LoVo (cell line): Measurements from ENCODE around the gene FER.
"Not testable (repeated sequence)": the region's sequence is repeated elsewhere in the genome, so short reads cannot be mapped to it uniquely, and the experiment has no call there.

Source experiments
- DNase-seq: peaks from one replicate; pipeline ENCODE4 v3.0.0-alpha.2; 2016; ENCODE audit warnings: low spot score

Gene FER

GRCh38 chr5:108957333-108957732, 209.6 kb downstream of the FER start:
- DNase-seq, result no peak

- no peak for DNase-seq
These were observed 219.2 kb downstream of the FER start for GRCh38 chr5:108966910-108967309.

GRCh38 chr5:108974594-108974993, 226.9 kb downstream of the FER start:
- DNase-seq, result no peak

- no peak for DNase-seq
These were observed 228.0 kb downstream of the FER start for GRCh38 chr5:108975697-108976096.

GRCh38 chr5:108983461-108984092, 235.9 kb downstream of the FER start:
- DNase-seq, result no peak

- DNase-seq, result no peak
These were observed 242.2 kb downstream of the FER start for GRCh38 chr5:108989761-108990392.

- DNase-seq, result not testable (repeated sequence)
These were observed 244.8 kb downstream of the FER start for GRCh38 chr5:108992396-108993085.

- not testable (repeated sequence) for DNase-seq
These were observed 245.7 kb downstream of the FER start for GRCh38 chr5:108993440-108993839.

- no peak for DNase-seq
These were observed 250.0 kb downstream of the FER start for GRCh38 chr5:108997720-108998119.

GRCh38 chr5:108998216-108998615, 250.5 kb downstream of the FER start:
- no peak for DNase-seq

- no peak for DNase-seq
These were observed 256.2 kb downstream of the FER start for GRCh38 chr5:109003928-109004327.

- no peak for DNase-seq
These were observed 257.8 kb downstream of the FER start for GRCh38 chr5:109005297-109006009.

GRCh38 chr5:109006129-109006528, 258.4 kb downstream of the FER start:
- DNase-seq, result no peak

- DNase-seq, result peak; percentile 11
These were observed 268.6 kb downstream of the FER start for GRCh38 chr5:109016300-109016699.

GRCh38 chr5:109022056-109022455, 274.4 kb downstream of the FER start:
- no peak for DNase-seq

GRCh38 chr5:109025729-109026128, 278.0 kb downstream of the FER start:
- not testable (repeated sequence) for DNase-seq

- no peak for DNase-seq
These were observed 280.4 kb downstream of the FER start for GRCh38 chr5:109027983-109028607.

GRCh38 chr5:109028608-109029299, 281.1 kb downstream of the FER start:
- no peak for DNase-seq

GRCh38 chr5:109029847-109030246, 282.1 kb downstream of the FER start:
- no peak for DNase-seq

GRCh38 chr5:109030360-109031143, 282.9 kb downstream of the FER start:
- DNase-seq, result no peak

- DNase-seq, result no peak
These were observed 286.6 kb downstream of the FER start for GRCh38 chr5:109034306-109034705.
